Keratinocyte (primary cell): Measurements from ENCODE around the gene SIPA1L3. TPM values are rescaled to one million over a fixed set of nuclear protein-coding genes. Genes with fewer than 3 reads are reported as not detected.

ENCODE experiments used
- DNase-seq: peaks from one replicate; pipeline ENCODE4 v3.0.0-alpha.2; 2011; ENCODE audit warnings: low read depth, missing footprints, low spot score
- FAIRE-seq: peaks from 2 replicates; lab custom pipeline; 2011; peaks lifted over from hg19 to GRCh38; lab: Jason Lieb, UNC
- H2AFZ ChIP-seq: 2 replicates; pipeline ENCODE4 v1.6.0; 2012; ENCODE audit warnings: low read length, control low read depth, inconsistent platforms; ENCODE audit not compliant: control insufficient read depth
- H3K27ac ChIP-seq: 2 replicates; pipeline ENCODE4 v1.5.1; 2011; ENCODE audit warnings: low read length; ENCODE audit not compliant: control insufficient read depth, insufficient read depth
- H3K27me3 ChIP-seq: 3 replicates; pipeline ENCODE4 v1.6.0; 2011; ENCODE audit warnings: low read length; ENCODE audit not compliant: control insufficient read depth, insufficient read depth; ENCODE audit errors: extremely low read depth
- H3K36me3 ChIP-seq, 2 experiments: 2 replicates in 1 of 2; 3 replicates in 1 of 2; pipeline ENCODE4 v1.5.1; 2011; ENCODE audit warnings: low read length in 2 of 2, mild to moderate bottlenecking in 1 of 2; ENCODE audit not compliant: control insufficient read depth in 2 of 2, insufficient read depth in 2 of 2; ENCODE audit errors: extremely low read depth in 1 of 2
- H3K4me1 ChIP-seq: 3 replicates; pipeline ENCODE4 v1.5.1; 2011; ENCODE audit warnings: low read length; ENCODE audit not compliant: control insufficient read depth, insufficient read depth; ENCODE audit errors: extremely low read depth
- H3K4me2 ChIP-seq: 3 replicates; pipeline ENCODE4 v1.6.0; 2011; ENCODE audit warnings: low read depth, low read length; ENCODE audit not compliant: control insufficient read depth, insufficient read depth; ENCODE audit errors: extremely low read depth
- H3K4me3 ChIP-seq, 3 experiments: fragments of 200-600 bp in 1 of 3; sonication (generic) in 1 of 3; 2 replicates in 2 of 3; 3 replicates in 1 of 3; pipeline ENCODE4 v1.5.1; 2011 to 2016; ENCODE audit warnings: low read length in 3 of 3, mild to moderate bottlenecking in 3 of 3, control low read depth in 2 of 3, inconsistent platforms in 1 of 3, low read depth in 1 of 3, mixed read lengths in 1 of 3, mixed run types in 1 of 3, moderate library complexity in 1 of 3; ENCODE audit not compliant: control insufficient read depth in 2 of 3, insufficient read depth in 2 of 3; ENCODE audit errors: extremely low read depth in 1 of 3
- H3K79me2 ChIP-seq: 2 replicates; pipeline ENCODE4 v1.6.0; 2012; ENCODE audit warnings: low read length; ENCODE audit not compliant: control insufficient read depth, insufficient read depth
- H3K9ac ChIP-seq: 3 replicates; pipeline ENCODE4 v1.6.0; 2011; ENCODE audit warnings: low read length; ENCODE audit not compliant: control insufficient read depth, insufficient read depth; ENCODE audit errors: extremely low read depth
- H3K9me1 ChIP-seq: 3 replicates; pipeline ENCODE4 v1.6.0; 2011; ENCODE audit warnings: low read length; ENCODE audit not compliant: control insufficient read depth, insufficient read depth; ENCODE audit errors: extremely low read depth
- H3K9me3 ChIP-seq: 2 replicates; pipeline ENCODE4 v1.5.1; 2012; ENCODE audit warnings: low read depth, low read length; ENCODE audit not compliant: control insufficient read depth
- H4K20me1 ChIP-seq: 3 replicates; pipeline ENCODE4 v1.6.0; 2011; ENCODE audit warnings: low read length; ENCODE audit not compliant: control insufficient read depth, insufficient read depth; ENCODE audit errors: extremely low read depth
- EZH2 ChIP-seq: IDR thresholded peaks from one replicate; pipeline ENCODE4 v1.6.1; 2012; ENCODE audit warnings: inconsistent platforms, mild to moderate bottlenecking, low read length, moderate library complexity
- dilution Hi-C: fragments of 300-500 bp; cut with MboI; formaldehyde crosslinking; loops from one replicate; pipeline ENCODE4 v1.7.0; 2020; ENCODE audit warnings: low sequenced_read_pairs; ENCODE audit not compliant: extremely low pct_ligation_motif_present
- polyA plus RNA-seq, 5 experiments: library from polyadenylated mRNA; depleted of rRNA in 3 of 5; stranded (reverse) in 3 of 5; stranded (forward) in 1 of 5; unstranded in 1 of 5; fragments of >200 nt; gene quantifications; 1 replicate in 1 of 5; 2 replicates in 3 of 5; 3 replicates in 1 of 5; pipeline versions ENCODE4 v1.2.1 to v1.2.3, GENCODE V29; 2011 to 2012; ENCODE audit warnings: missing spikeins in 2 of 5, low read depth in 1 of 5, low replicate concordance in 1 of 5
- TF ChIP-seq, protein P1 (sequence below), 3 experiments: IDR thresholded peaks in 1 of 3; conservative IDR thresholded peaks in 1 of 3; optimal IDR thresholded peaks in 1 of 3; 2 replicates in 2 of 3; 3 replicates in 1 of 3; pipeline versions ENCODE3 to v1.5.1; 2011; ENCODE audit warnings: low read length in 3 of 3, mild to moderate bottlenecking in 3 of 3, moderate library complexity in 2 of 3, control low read depth in 1 of 3, inconsistent platforms in 1 of 3; ENCODE audit not compliant: insufficient read depth in 2 of 3; ENCODE audit errors: extremely low read depth in 1 of 3

SIPA1L3 gene
- polyA plus RNA-seq, 1 donor (not counting 4 experiments of a cell fraction or from before 2014, with no cell fraction given): 8.0 TPM

DNA sequence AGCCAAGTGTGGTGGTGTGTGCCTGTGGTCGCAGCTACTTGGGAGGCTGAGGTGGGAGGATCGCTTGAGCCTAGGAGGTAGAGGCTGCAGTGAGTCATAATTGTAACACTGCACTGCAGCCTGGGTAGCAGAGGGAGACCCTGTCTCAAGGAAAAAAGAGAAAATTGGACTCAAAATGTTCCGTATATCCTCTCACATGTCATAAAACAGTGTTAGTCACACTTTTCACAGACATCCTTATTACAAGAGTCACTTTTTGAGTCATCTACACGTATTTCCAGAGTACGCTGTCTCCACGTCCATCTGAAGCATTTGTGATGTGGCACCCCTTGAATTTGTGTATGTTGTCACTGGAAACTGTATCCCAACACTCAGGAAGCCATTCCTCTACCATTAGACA lies 133.0 kb downstream of the SIPA1L3 start:
- dilution Hi-C loops: no loop called here
- H3K4me2 ChIP-seq: no peak overlapping the region
- no peak overlapping the region for H2AFZ ChIP-seq
- H3K79me2 ChIP-seq: peaks cover 3% of the 10 kb centered on the region
- peaks cover 0 to 1% of the 10 kb centered on the region in 2 experiments for H3K36me3 ChIP-seq
- no peaks in the 10 kb centered on the region for H3K9me3 ChIP-seq
- FAIRE-seq: no peak
- no peak overlapping the region for H3K4me3 ChIP-seq
- H3K9ac ChIP-seq: no peak overlapping the region
- DNase-seq: no peak
- H3K27me3 ChIP-seq: no peaks in the 10 kb centered on the region
- no peak overlapping the region for H3K27ac ChIP-seq
- TF ChIP-seq EZH2: no peak
- TF ChIP-seq, protein P1, sequence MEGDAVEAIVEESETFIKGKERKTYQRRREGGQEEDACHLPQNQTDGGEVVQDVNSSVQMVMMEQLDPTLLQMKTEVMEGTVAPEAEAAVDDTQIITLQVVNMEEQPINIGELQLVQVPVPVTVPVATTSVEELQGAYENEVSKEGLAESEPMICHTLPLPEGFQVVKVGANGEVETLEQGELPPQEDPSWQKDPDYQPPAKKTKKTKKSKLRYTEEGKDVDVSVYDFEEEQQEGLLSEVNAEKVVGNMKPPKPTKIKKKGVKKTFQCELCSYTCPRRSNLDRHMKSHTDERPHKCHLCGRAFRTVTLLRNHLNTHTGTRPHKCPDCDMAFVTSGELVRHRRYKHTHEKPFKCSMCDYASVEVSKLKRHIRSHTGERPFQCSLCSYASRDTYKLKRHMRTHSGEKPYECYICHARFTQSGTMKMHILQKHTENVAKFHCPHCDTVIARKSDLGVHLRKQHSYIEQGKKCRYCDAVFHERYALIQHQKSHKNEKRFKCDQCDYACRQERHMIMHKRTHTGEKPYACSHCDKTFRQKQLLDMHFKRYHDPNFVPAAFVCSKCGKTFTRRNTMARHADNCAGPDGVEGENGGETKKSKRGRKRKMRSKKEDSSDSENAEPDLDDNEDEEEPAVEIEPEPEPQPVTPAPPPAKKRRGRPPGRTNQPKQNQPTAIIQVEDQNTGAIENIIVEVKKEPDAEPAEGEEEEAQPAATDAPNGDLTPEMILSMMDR (optimal IDR thresholded peaks at IDR 0.05 in 1 of 3, IDR thresholded peaks at IDR 0.05 in 1 of 3, conservative IDR thresholded peaks at IDR 0.05 in 1 of 3; ENCODE audit: extremely low read depth in 1 of 3, insufficient read depth in 2 of 3, low read length in 3 of 3): no peak
- no peaks in the 10 kb centered on the region for H4K20me1 ChIP-seq
- no peaks in the 10 kb centered on the region for H3K4me1 ChIP-seq
- H3K9me1 ChIP-seq: peaks cover 3% of the 10 kb centered on the region

DNA sequence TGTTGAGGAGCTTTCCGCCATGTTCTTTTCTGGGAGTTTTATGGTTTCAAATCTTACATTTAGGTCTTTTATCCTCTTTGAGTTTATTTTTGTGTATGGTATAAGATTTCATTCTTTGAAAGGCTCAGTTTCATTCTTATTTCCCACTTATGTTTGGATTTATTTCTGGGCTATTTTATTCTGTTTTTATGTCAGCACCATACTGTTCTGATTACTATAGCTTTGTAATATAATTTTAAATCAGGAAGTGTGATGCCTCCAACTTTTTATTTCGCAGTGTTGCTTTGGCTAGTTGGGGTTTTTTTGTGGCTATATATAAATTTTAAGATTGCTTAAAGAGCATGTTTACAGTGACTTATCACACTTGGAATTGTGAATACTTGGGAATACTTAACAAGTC lies 135.1 kb downstream of the SIPA1L3 start:
- no peaks in the 10 kb centered on the region for H3K4me1 ChIP-seq
- no peak for FAIRE-seq
- peaks cover 3% of the 10 kb centered on the region for H3K79me2 ChIP-seq
- H3K9me1 ChIP-seq: peaks cover 3% of the 10 kb centered on the region
- no peak overlapping the region for H3K4me2 ChIP-seq
- no peaks in the 10 kb centered on the region for H3K9me3 ChIP-seq
- no peak overlapping the region for H3K27ac ChIP-seq
- no peaks in the 10 kb centered on the region for H3K27me3 ChIP-seq
- no peaks in the 10 kb centered on the region for H3K36me3 ChIP-seq
- TF ChIP-seq, protein P1 (optimal IDR thresholded peaks at IDR 0.05 in 1 of 3, IDR thresholded peaks at IDR 0.05 in 1 of 3, conservative IDR thresholded peaks at IDR 0.05 in 1 of 3; ENCODE audit: extremely low read depth in 1 of 3, insufficient read depth in 2 of 3, low read length in 3 of 3): no peak
- no peak for TF ChIP-seq EZH2
- H4K20me1 ChIP-seq: no peaks in the 10 kb centered on the region
- H3K4me3 ChIP-seq: no peak overlapping the region
- no peak overlapping the region for H2AFZ ChIP-seq
- DNase-seq: no peak
- dilution Hi-C loops: no loop called here
- H3K9ac ChIP-seq: no peak overlapping the region
